ENCODE data around the gene UQCRQ.

The UQCRQ gene

GRCh38 chr5:132822650-132823480 lies 43.6 kb upstream of the UQCRQ start:
- TF ChIP-seq, protein P1, sequence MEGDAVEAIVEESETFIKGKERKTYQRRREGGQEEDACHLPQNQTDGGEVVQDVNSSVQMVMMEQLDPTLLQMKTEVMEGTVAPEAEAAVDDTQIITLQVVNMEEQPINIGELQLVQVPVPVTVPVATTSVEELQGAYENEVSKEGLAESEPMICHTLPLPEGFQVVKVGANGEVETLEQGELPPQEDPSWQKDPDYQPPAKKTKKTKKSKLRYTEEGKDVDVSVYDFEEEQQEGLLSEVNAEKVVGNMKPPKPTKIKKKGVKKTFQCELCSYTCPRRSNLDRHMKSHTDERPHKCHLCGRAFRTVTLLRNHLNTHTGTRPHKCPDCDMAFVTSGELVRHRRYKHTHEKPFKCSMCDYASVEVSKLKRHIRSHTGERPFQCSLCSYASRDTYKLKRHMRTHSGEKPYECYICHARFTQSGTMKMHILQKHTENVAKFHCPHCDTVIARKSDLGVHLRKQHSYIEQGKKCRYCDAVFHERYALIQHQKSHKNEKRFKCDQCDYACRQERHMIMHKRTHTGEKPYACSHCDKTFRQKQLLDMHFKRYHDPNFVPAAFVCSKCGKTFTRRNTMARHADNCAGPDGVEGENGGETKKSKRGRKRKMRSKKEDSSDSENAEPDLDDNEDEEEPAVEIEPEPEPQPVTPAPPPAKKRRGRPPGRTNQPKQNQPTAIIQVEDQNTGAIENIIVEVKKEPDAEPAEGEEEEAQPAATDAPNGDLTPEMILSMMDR (conservative IDR thresholded peaks at IDR 0.05; ENCODE audit: low read length): no peak
- H3K4me3 ChIP-seq (ENCODE audit: low read length): no peak overlapping the region
- no peak for DNase-seq (ENCODE audit: low read depth)

DNA sequence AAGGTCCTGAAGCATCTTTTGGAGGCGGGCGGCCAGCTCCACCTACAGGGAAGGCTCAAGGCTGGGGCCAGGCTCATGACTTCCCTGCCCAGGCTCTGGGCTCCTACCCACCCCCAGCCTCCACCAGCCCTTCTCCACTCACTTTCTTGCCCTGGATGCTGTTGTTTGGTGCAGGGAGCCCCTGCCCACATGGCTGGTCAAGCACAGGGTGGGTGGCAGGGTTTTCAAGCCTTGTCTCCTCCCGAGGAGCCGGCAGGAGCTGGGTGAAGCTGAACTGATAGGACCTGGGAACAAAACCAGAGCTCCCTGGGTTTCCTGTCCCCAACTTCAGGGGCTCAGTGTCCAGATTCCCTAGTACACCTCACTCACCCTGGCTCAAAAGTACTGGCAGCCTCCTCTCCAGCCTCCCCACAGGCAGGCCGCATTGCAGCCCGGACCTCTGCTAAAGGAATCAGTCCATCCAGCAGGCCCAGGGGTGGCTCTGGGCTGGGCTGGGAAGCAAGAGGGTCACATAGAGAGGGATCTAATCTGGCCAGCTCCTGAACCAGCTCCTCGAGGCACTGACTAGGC lies 42.9 kb upstream of the UQCRQ start:
- H3K4me3 ChIP-seq (ENCODE audit: low read length): no peak overlapping the region
- DNase-seq (ENCODE audit: low read depth): no peak

DNA sequence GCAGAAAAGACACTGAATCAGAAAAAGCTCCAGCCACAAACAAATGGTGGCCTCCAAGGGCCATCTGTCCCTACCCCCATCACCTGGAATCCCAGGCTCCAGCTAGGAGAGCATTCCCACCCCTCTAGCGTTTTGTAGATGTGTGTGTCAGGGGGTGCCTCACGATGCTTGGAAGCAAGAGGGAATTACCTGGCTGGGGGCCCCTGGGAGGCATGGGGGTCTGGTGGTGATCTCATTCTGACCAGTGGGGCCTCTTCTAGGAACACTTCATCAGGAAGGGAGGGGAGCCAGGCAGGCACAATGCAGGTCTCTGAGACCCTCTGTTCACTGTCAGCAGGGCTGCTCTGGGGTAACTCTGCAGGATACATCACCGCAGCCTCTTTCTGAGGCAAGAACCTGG lies 42.0 kb upstream of the UQCRQ start:
- no peak for DNase-seq (ENCODE audit: low read depth)
- no peak overlapping the region for H3K4me3 ChIP-seq (ENCODE audit: low read length)
- TF ChIP-seq, protein P1 (conservative IDR thresholded peaks at IDR 0.05; ENCODE audit: low read length): no peak

More for the DNA sequence above, 42.9 kb upstream of the UQCRQ start:
- TF ChIP-seq, protein P1 (conservative IDR thresholded peaks at IDR 0.05; ENCODE audit: low read length): no peak

DNA sequence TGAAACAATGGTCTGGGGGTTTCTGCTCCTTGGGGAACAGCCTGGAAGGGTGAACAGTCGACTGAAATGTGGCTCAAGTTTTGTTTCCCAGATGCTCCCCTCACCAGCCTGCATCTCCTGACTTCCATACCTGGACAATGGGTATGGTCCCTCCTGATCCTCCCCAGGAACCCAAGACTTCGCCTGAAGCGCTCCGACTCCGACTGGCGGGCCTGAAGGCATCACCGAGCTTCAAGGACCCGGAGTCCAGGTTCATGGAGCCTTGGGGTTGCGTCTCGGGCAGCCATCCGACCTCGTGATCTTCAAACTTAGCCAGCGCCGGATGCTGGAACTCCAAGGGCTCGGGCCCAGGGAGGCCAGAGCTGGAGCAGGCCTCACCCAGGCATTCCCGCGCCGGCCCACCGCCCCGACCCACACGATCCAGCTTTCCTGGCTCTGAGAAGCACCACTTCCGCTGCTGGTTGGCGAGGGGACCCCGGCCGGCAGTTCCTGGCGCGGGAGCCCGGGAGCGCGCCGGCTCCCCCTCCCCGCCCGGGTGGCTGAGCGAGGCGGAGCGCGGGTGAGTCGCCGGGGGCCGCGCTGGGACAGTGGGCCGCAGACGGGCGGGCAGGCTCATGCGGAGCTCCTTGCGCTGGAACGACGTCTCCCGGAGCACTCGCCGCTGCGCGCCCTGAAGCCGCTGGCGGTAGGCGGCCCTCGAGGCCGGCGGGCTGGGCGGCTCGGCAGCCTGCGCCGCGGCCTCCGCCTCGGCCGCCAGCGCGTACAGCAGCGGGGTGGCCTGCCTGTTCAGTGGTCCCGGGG lies 41.2 kb upstream of the UQCRQ start:
- no peak for DNase-seq (ENCODE audit: low read depth)
- TF ChIP-seq, protein P1 (conservative IDR thresholded peaks at IDR 0.05; ENCODE audit: low read length): no peak
- H3K4me3 ChIP-seq (ENCODE audit: low read length): no peak overlapping the region

GRCh38 chr5:132825834-132826391 lies 40.5 kb upstream of the UQCRQ start:
- no peak for DNase-seq (ENCODE audit: low read depth)
- TF ChIP-seq, protein P1 (conservative IDR thresholded peaks at IDR 0.05; ENCODE audit: low read length): no peak
- H3K4me3 ChIP-seq (ENCODE audit: low read length): no peak overlapping the region

- TF ChIP-seq, protein P1 (conservative IDR thresholded peaks at IDR 0.05; ENCODE audit: low read length): no peak
- H3K4me3 ChIP-seq (ENCODE audit: low read length): no peak overlapping the region
- DNase-seq (ENCODE audit: low read depth): no peak
These were observed 39.9 kb upstream of the UQCRQ start for GRCh38 chr5:132826424-132827082.

Measured in AG10803 (cell line).